Activated naive CD4-positive, alpha-beta T cell treated with anti-CD3 and anti-CD28 coated beads for 36 hours (primary cell): ENCODE measurements around the gene PWWP2B. TPM values are rescaled to one million over a fixed set of nuclear protein-coding genes. Genes with fewer than 3 reads are reported as not detected.

Experiments used
- CTCF ChIA-PET: fragments of 350-600 bp; sonication (Branson Sonifier 250); formaldehyde crosslinking; loops from one replicate; lab custom pipeline; 2021; ENCODE audit warnings: antibody characterized with exemption; lab: Charles Lee
- DNase-seq: peaks from one replicate; pipeline ENCODE4 v3.0.0-alpha.2; 2020
- H3K27ac Mint-ChIP-seq: one replicate; pipeline ENCODE4 v1.8.0; 2021; ENCODE audit warnings: mild to moderate bottlenecking, mixed read lengths
- H3K27me3 Mint-ChIP-seq: one replicate; pipeline ENCODE4 v1.8.0; 2021; ENCODE audit warnings: low read depth, mixed read lengths
- H3K36me3 Mint-ChIP-seq: one replicate; pipeline ENCODE4 v1.8.0; 2021; ENCODE audit warnings: low read depth, mixed read lengths
- H3K4me1 Mint-ChIP-seq: one replicate; pipeline ENCODE4 v1.8.0; 2021; ENCODE audit warnings: low read depth, mixed read lengths
- H3K4me3 Mint-ChIP-seq: one replicate; pipeline ENCODE4 v1.8.0; 2021; ENCODE audit warnings: mild to moderate bottlenecking, moderate library complexity, mixed read lengths
- H3K9me3 Mint-ChIP-seq: one replicate; pipeline ENCODE4 v1.8.0; 2021; ENCODE audit warnings: mixed read lengths
- intact Hi-C: fragments of 100-400 bp; cut with micrococcal nuclease; formaldehyde crosslinking; loops from one replicate; pipeline ENCODE4 v1.15.1; 2023
- total RNA-seq, 2 experiments: library from RNA; stranded (reverse); gene quantifications; one replicate each; pipeline ENCODE4 v1.2.3, GENCODE V29; 2021

The PWWP2B gene
- total RNA-seq, 2 experiments from 2014 or later: 1.5 to 2.2 TPM

GRCh38 chr10:132392184-132392800 is 4.7 kb upstream of the PWWP2B start:
- no peaks in the 10 kb centered on the region for H3K36me3 Mint-ChIP-seq
- H3K27me3 Mint-ChIP-seq: no peaks in the 10 kb centered on the region
- no peak for DNase-seq
- H3K9me3 Mint-ChIP-seq: peaks cover 7% of the 10 kb centered on the region
- intact Hi-C loops: no loop called here
- CTCF ChIA-PET: no interaction called here
- no peak overlapping the region for H3K27ac Mint-ChIP-seq
- peaks cover 4% of the 10 kb centered on the region for H3K4me1 Mint-ChIP-seq
- no peak overlapping the region for H3K4me3 Mint-ChIP-seq

GRCh38 chr10:132392811-132393694 is 3.9 kb upstream of the PWWP2B start:
- H3K27me3 Mint-ChIP-seq: no peaks in the 10 kb centered on the region
- no peak overlapping the region for H3K27ac Mint-ChIP-seq
- H3K4me1 Mint-ChIP-seq: peaks cover 6% of the 10 kb centered on the region
- DNase-seq: no peak
- H3K36me3 Mint-ChIP-seq: no peaks in the 10 kb centered on the region
- peaks cover 7% of the 10 kb centered on the region for H3K9me3 Mint-ChIP-seq
- CTCF ChIA-PET: no interaction called here
- intact Hi-C loops: no loop called here
- H3K4me3 Mint-ChIP-seq: no peak overlapping the region

DNA sequence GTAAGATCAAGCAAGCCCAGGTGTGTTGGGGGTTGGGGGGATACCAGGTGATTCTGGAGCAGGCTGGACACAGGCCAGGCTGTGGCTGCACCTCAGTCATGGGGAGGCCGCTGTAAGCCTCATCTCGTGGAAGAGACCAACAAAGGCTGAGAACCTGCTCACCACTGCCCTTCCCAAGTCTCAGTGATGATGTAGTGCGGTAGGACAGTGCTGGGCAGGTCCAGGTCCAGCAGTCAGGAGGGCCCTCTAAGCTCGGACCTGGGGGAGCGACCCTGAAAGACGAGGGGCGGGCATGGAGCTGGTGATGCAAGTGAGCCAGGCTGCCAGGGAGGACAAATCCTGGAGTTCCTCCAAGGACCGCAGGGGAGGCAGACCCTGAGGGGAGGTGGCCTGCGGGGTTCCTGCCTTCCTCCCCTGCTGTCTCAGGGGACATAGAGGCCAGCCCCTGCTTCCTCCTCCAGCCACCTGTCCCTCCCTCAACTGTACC is 3.3 kb upstream of the PWWP2B start:
- CTCF ChIA-PET: no interaction called here
- Mint-ChIP-seq H3K9me3 (peaks cover 7% of the 10 kb centered on the region), H3K27me3 (no peaks in the 10 kb centered on the region), H3K36me3 (no peaks in the 10 kb centered on the region), H3K4me3 (no peak overlapping the region), H3K4me1 (peaks cover 8% of the 10 kb centered on the region), H3K27ac (no peak overlapping the region)
- intact Hi-C loops: no loop called here
- no peak for DNase-seq

GRCh38 chr10:132394201-132394811 is 2.7 kb upstream of the PWWP2B start:
- intact Hi-C loops: no loop called here
- CTCF ChIA-PET: no interaction called here

GRCh38 chr10:132394936-132395703 is 1.9 kb upstream of the PWWP2B start:
- intact Hi-C loops: loop anchor here (5.0 kb wide), 2 partner anchors 142 to 567 kb away; partner anchors contain the start of gene INPP5A
- no peak for DNase-seq
- no peaks in the 10 kb centered on the region for H3K36me3 Mint-ChIP-seq
- H3K27ac Mint-ChIP-seq: no peak overlapping the region
- CTCF ChIA-PET: interaction anchor here (0.7 kb wide), 1 partner anchor 183 kb away, joined by 4 read pairs; no protein-coding TSS in a partner anchor
- H3K4me3 Mint-ChIP-seq: no peak overlapping the region
- peaks cover 13% of the 10 kb centered on the region for H3K4me1 Mint-ChIP-seq
- peaks cover 7% of the 10 kb centered on the region for H3K9me3 Mint-ChIP-seq
- no peaks in the 10 kb centered on the region for H3K27me3 Mint-ChIP-seq

More at GRCh38 chr10:132394201-132394811, 2.7 kb upstream of the PWWP2B start:
- Mint-ChIP-seq H3K36me3 (no peaks in the 10 kb centered on the region), H3K9me3 (peaks cover 7% of the 10 kb centered on the region), H3K27me3 (no peaks in the 10 kb centered on the region), H3K27ac (no peak overlapping the region), H3K4me1 (peaks cover 10% of the 10 kb centered on the region), H3K4me3 (no peak overlapping the region)
- DNase-seq: no peak

DNA sequence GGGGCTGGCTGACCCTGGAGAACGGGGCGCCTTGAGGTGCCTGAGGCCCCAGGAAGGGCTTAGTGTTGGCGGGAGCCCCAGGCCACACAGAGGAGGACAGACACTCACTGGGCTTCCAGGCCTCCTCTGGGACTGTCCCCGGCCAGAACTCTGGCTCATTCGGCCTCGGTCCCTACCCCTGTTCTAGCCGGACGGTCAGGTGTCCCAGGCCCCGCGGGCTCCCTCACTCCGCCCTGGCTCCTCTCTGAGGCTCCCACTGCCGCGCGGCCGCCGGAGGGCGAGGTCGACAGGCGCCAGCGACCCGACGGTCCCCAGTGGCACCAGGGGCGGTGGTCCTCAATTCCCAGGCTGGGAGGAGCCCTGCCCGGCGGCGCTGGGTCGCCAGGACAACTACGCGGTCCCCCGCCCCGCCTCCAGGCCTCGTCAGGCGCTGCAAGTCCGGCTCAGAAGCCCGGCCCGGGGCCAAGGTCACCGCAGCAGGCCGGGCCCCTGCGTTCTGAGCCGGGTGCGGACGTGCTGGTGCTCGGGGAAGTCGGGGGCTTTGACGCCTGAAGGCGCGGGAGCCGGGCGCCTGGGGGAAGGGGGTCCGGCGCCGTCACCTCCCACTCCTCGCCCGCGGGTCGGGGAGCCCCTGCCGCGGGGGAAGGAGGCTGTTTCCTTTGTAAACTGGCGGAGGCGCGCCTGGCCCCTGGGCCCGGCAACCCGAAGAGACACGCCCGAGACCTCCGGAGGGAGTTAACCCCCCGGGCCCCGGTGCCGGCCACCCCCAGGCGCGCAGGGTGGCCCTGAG is 1.1 kb upstream of the PWWP2B start:
- DNase-seq: no peak
- Mint-ChIP-seq H3K27me3 (no peaks in the 10 kb centered on the region), H3K4me3 (no peak overlapping the region), H3K4me1 (peaks cover 13% of the 10 kb centered on the region), H3K36me3 (no peaks in the 10 kb centered on the region), H3K9me3 (peaks cover 7% of the 10 kb centered on the region), H3K27ac (no peak overlapping the region)
- CTCF ChIA-PET: interaction anchor here (0.7 kb wide), 1 partner anchor 184 kb away, joined by 4 read pairs; no protein-coding TSS in a partner anchor
- intact Hi-C loops: loop anchor here (2.0 to 5.0 kb wide), 3 partner anchors 65 to 566 kb away; partner anchors contain the start of gene INPP5A

DNA sequence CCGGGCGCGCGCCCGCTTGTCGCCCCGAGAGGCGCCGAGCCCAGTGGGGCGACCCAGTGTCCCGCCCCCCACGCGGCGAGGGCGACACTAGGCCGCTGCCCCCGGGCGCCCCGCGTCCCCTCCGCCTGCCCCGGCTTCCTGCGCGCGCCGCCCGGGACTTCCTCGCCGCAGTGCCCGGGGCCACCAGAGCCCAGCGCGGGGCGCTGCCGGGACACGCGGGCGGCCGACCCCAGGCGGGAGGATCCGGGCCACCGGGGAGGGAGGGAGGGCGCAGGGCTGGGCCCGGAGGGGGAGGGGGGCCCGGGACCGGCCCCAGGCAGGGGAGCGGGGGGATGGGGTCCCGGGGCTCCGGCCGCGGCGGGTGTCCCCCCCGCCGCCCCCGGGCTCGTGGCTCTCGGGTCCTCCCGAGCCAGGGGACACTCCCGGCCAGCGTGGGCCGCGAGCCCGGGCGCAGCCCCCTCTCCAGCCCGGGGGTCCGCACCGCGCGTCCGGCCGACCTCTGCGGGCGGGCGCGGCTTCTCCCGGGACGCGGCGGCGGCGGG is 435 bp upstream of the PWWP2B start:
- intact Hi-C loops: loop anchor here (1.0 to 5.0 kb wide), 4 partner anchors 51 to 566 kb away; partner anchors contain the start of gene INPP5A
- H3K4me1 Mint-ChIP-seq: peaks cover 13% of the 10 kb centered on the region
- H3K36me3 Mint-ChIP-seq: no peaks in the 10 kb centered on the region
- H3K27me3 Mint-ChIP-seq: no peaks in the 10 kb centered on the region
- peak; percentile 65 for DNase-seq
- peaks cover 7% of the 10 kb centered on the region for H3K9me3 Mint-ChIP-seq
- H3K4me3 Mint-ChIP-seq: no peak overlapping the region
- CTCF ChIA-PET: no interaction called here
- no peak overlapping the region for H3K27ac Mint-ChIP-seq

DNA sequence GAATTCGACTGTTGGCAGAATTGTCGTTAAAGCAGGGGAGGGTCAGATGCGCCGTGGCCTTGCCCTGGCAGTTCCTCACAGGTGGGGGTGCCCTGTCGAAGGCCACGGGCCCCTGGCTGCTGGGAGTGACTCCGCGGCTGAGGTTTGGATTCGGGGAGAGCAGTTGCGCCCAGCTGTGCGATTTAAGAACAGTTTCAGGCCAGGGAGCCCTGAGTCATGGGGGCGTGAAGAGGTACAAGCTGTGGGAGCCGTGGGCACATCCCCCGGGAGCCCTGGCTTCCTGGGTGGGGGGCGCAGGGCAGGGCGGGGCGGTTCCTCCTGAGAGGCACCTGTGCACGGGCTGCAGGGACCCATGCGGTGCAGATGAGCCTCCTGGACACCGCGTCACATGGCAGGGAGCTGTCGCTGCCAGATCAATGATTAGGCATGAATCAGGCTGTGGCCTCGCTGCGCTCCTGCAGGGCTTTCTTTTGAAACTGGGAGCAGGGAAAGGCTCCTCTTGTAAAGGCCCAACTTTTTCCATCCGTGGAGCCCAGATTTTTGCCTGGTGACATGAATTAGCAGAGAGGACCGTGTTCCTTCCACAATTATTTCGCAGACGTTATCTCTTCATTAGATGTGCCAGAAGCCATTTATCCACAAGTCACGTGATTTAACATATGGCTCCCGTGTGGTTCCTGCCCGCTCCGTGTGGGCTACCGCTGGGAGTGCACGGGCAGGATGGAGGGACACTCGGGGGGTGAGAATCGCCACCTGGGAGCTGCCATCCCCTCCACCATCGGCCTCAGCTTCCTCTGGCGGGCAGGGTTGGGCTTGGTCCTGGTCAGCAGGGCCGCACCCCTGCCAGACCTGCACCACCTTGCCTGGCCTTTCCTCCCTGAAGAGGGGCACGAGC is 918 bp downstream of the PWWP2B start:
- intact Hi-C loops: loop anchor here (1.0 to 5.0 kb wide), 4 partner anchors 49 to 564 kb away; partner anchors contain the start of gene INPP5A
- CTCF ChIA-PET: interaction anchor here (1.0 kb wide), 1 partner anchor 10 kb away, joined by 3 read pairs; no protein-coding TSS in a partner anchor
- H3K4me3 Mint-ChIP-seq: peak overlapping the region; percentile 78
- peak overlapping the region; percentile 46 for H3K27ac Mint-ChIP-seq
- no peaks in the 10 kb centered on the region for H3K27me3 Mint-ChIP-seq
- no peaks in the 10 kb centered on the region for H3K36me3 Mint-ChIP-seq
- H3K4me1 Mint-ChIP-seq: peaks cover 13% of the 10 kb centered on the region
- peak; percentile 57 for DNase-seq
- H3K9me3 Mint-ChIP-seq: no peaks in the 10 kb centered on the region

DNA sequence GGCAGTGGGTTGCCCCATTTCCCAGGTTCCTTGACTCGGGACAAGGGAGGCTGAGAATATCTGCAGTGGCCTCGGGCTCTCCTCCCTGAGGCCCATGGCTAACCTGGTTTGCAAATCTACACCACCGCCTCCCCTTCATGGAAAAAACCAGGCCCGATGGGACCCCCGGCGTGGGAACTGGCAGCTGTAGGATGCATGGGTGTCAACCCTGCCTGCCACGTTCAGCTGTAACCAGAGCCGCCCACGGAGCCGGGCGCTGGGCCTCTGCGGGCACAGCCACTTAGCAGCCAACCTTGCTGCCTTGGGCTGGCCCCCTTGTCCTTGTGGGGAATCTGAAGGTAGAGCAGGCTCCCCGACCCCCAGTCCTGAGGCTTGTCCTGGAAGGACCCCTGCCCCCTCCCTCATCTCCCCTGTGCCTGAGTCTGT is 1.6 kb downstream of the PWWP2B start:
- Mint-ChIP-seq H3K27me3 (no peaks in the 10 kb centered on the region), H3K27ac (no peak overlapping the region), H3K4me1 (peaks cover 13% of the 10 kb centered on the region), H3K36me3 (no peaks in the 10 kb centered on the region), H3K9me3 (no peaks in the 10 kb centered on the region), H3K4me3 (peak overlapping the region; percentile 78)
- CTCF ChIA-PET: interaction anchor here (1.0 kb wide), 1 partner anchor 11 kb away, joined by 3 read pairs; no protein-coding TSS in a partner anchor
- intact Hi-C loops: loop anchor here (5.0 kb wide), 2 partner anchors 139 to 564 kb away; partner anchors contain the start of gene INPP5A
- DNase-seq: no peak
